GM20000 (cell line): ENCODE measurements around the gene ACD.

Experiments
- DNase-seq: peaks from one replicate; pipeline ENCODE4 v3.0.0; 2012; ENCODE audit warnings: low spot score
- TF ChIP-seq, protein P1 (sequence below): IDR thresholded peaks from 2 replicates; pipeline ENCODE4 v1.5.1; 2012; ENCODE audit warnings: mild to moderate bottlenecking, control low read depth; ENCODE audit errors: extremely low read depth, missing control alignments

The ACD gene

GRCh38 chr16:67683767-67684166, 23.7 kb upstream of the ACD start:
- TF ChIP-seq, protein P1, sequence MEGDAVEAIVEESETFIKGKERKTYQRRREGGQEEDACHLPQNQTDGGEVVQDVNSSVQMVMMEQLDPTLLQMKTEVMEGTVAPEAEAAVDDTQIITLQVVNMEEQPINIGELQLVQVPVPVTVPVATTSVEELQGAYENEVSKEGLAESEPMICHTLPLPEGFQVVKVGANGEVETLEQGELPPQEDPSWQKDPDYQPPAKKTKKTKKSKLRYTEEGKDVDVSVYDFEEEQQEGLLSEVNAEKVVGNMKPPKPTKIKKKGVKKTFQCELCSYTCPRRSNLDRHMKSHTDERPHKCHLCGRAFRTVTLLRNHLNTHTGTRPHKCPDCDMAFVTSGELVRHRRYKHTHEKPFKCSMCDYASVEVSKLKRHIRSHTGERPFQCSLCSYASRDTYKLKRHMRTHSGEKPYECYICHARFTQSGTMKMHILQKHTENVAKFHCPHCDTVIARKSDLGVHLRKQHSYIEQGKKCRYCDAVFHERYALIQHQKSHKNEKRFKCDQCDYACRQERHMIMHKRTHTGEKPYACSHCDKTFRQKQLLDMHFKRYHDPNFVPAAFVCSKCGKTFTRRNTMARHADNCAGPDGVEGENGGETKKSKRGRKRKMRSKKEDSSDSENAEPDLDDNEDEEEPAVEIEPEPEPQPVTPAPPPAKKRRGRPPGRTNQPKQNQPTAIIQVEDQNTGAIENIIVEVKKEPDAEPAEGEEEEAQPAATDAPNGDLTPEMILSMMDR, result no peak

DNA sequence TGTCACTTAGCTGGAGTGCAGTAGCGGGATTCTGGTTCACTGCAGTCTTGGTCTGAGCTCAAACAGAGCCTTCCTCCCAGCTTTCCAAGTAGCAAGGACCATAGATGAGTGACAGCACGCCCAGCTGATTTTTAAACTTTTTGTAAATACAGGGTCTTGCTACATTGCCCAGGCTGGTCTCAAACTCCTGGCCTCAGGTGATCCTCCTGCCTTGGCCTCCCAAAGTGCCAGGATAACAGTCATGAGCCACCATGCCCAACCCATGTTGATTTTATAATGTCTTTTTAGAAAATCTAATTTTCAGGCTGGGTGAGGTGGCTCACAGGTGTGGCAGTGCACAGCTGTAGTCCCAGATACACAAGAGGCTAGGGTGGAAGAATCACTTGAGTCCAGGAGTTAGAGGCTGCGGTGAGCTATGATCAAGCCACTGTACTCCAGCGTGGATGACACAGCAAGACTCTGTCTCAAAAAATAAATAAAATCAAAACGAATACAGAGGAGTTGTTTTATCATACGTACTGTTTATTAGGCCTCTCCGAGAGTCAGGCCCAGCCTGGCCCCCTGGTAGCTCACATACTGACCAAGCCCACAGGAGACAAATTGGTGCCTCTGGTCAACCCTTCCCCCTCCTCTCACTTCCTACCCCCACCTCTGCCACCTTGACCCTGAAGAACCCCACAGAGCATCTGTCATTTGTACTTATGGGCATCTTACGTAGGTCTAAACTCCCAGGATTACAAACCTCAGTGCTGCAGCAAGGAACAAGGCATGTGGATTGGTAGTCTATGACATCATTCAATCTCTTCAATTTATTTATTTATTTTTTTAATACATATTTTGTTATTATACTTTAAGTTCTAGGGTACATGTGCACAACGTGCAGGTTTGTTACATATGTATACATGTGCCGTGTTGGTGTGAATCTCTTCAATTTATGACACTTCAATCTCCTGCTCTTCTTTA, 20.2 kb upstream of the ACD start:
- DNase-seq, result no peak
- TF ChIP-seq, protein P1, result no peak

More at GRCh38 chr16:67683767-67684166, 23.7 kb upstream of the ACD start:
- no peak for DNase-seq

DNA sequence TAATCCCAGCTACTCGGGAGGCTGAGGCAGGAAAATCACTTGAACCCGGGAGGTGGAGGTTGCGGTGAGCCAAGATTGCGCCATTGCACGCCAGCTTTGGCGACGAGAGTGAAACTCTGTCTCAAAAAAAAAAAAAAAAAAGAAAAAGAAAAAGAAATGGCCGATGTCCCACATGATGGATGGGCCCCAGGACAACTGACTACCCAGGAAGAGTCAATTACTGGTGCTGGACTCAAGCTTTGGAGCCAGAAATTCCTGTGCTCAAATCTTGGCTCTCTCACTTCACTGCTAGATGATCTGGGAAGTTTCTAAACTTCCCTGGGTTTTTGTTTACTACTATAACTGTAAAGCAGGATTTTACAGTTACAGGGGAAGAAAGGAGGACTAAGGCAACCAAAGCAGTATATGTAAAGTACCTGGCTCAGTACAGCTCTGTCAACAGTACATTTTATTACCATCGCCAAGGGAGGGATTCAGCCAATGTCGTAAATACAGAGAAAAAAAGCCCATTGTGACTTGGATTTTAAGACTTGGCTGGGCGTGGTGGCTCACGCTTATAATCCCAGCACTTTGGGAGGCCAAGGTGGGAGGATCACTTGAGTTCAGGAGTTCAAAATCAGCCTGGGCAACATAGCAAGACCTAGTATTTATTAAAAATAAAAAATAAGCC, 18.4 kb upstream of the ACD start:
- no peak for DNase-seq
- TF ChIP-seq, protein P1, result no peak

DNA sequence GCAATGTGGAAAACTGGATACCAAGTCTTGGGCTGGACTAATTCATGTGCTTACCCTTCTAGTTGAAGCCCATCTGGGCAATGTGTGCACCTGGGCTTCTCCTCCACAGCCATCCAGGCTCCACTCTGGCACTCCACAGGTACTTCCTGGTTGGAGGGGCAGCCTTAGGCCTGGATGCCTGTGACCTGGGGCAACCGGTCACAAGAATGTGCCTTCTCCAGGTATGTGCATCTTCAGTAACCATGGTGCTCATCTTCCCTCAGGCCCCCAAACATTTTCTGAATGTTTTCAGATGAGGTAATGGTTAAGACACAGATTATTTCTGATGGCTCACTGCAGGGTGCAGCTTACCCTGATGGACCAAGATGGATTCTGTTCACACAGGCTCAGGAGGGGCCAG, 17.7 kb upstream of the ACD start:
- DNase-seq, result no peak
- TF ChIP-seq, protein P1, result no peak

- TF ChIP-seq, protein P1, result no peak
- DNase-seq, result no peak
Observed at GRCh38 chr16:67676939-67677338, 16.9 kb upstream of the ACD start.

DNA sequence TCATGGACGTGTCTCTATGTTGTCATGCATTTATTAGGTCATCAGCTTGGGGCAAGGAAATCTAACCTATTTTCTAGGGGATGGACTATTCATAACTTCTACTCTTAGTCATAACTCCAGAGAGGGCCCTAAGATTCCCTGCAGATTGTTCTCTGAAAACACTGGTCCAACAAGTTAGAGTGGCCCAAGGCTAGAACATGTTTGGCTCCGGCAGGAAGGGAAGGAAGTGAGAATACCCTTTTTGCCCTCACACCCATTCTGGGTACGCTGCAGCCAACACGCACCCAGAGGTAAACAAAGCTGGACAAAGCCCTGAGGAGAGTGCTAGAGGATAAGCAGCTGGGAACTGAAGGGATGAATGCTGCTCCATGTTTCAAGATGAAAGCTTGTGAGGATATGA, 16.5 kb upstream of the ACD start:
- TF ChIP-seq, protein P1, result no peak
- no peak for DNase-seq

DNA sequence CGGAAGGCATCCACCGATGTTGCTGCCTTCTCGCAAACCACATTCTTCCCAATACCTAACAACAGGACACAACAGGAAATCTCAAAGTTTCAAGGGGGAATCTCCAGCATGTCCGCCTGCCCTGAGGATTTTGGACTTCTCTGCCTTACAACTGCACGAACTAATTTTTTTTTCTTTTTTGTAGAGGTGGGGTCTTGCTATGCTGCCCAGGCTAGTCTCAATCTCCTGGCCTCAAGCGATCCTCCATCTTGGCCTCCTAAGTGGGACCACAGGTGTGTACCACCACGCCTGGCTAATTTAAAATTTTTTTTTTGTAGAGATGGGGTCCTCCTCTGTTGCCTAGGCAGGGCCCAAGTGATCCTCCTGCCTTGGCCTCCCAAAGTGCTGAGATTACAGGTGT, 15.9 kb upstream of the ACD start:
- no peak for DNase-seq

More for the DNA sequence above, 15.9 kb upstream of the ACD start:
- TF ChIP-seq, protein P1, result no peak
